Large intestine (tissue), 3 donors: ENCODE data around the gene HNRNPA1. TPM values are rescaled to one million over a fixed set of nuclear protein-coding genes. Genes with fewer than 3 reads are reported as not detected.
A peak's percentile ranks its signal among the peaks of the same experiment; 100 is the strongest.

ENCODE experiments used
- DNase-seq, 2 donors: peaks; one replicate each; pipeline versions ENCODE4 v3.0.0 to v3.0.0-alpha.2; 2013
- H3K27ac ChIP-seq: one replicate; pipeline ENCODE4 v1.5.1; 2013; ENCODE audit warnings: low read length
- H3K27me3 ChIP-seq: 2 replicates; pipeline ENCODE4 v1.6.1; 2013; ENCODE audit warnings: low read length; ENCODE audit not compliant: control insufficient read depth, insufficient read depth
- H3K36me3 ChIP-seq: 2 replicates; pipeline ENCODE4 v1.6.1; 2013; ENCODE audit warnings: low read length; ENCODE audit not compliant: control insufficient read depth, insufficient read depth
- H3K4me1 ChIP-seq: one replicate; pipeline ENCODE4 v1.6.1; 2013; ENCODE audit warnings: low read length; ENCODE audit not compliant: control insufficient read depth, insufficient read depth
- H3K4me3 ChIP-seq: one replicate; pipeline ENCODE4 v1.5.1; 2013; ENCODE audit warnings: low read length
- H3K9me3 ChIP-seq: one replicate; pipeline ENCODE4 v1.6.1; 2013; ENCODE audit warnings: mild to moderate bottlenecking, low read depth, low read length, moderate library complexity; ENCODE audit not compliant: control insufficient read depth
- WGBS: methylation state at CpG from one replicate; pipeline ENCODE4 v1.1.5; 2013; ENCODE audit warnings: low lambda C conversion rate; ENCODE audit not compliant: insufficient coverage; 5-methylcytosine and 5-hydroxymethylcytosine counted together
- polyA plus RNA-seq: library from polyadenylated mRNA; unstranded; fragments of 120-200 nt; gene quantifications from one replicate; pipeline ENCODE4 v1.2.1, GENCODE V29; 2013

HNRNPA1 gene
- polyA plus RNA-seq, 1 donor = 2,413 TPM

GRCh38 chr12:54285150-54286041 is 4.9 kb downstream of the HNRNPA1 start:
- Histone ChIP-seq H3K4me1 (peaks cover 31% of the 10 kb centered on the region), H3K36me3 (peaks cover 62% of the 10 kb centered on the region), H3K4me3 (peak overlapping the region; percentile 17), H3K27ac (peak overlapping the region; percentile 51), H3K9me3 (no peaks in the 10 kb centered on the region), H3K27me3 (no peaks in the 10 kb centered on the region)
- no peak for DNase-seq
- WGBS = 31% methylated on average over 4 of the region's 5 CpGs

GRCh38 chr12:54286042-54287030 is 5.8 kb downstream of the HNRNPA1 start:
- DNase-seq = peak; percentile 29 to 64
- WGBS = 10% methylated on average over 3 of the region's 12 CpGs
- Histone ChIP-seq H3K4me1 (peaks cover 31% of the 10 kb centered on the region), H3K4me3 (no peak overlapping the region), H3K27me3 (no peaks in the 10 kb centered on the region), H3K27ac (peak overlapping the region; percentile 51), H3K36me3 (peaks cover 60% of the 10 kb centered on the region), H3K9me3 (no peaks in the 10 kb centered on the region)

GRCh38 chr12:54287261-54288157 is 7.0 kb downstream of the HNRNPA1 start:
- H3K36me3 ChIP-seq = peaks cover 49% of the 10 kb centered on the region
- peaks cover 31% of the 10 kb centered on the region for H3K4me1 ChIP-seq
- peak overlapping the region; percentile 51 for H3K27ac ChIP-seq
- no peaks in the 10 kb centered on the region for H3K27me3 ChIP-seq
- peak in 1 of 2 donors; percentile 20 for DNase-seq
- no peaks in the 10 kb centered on the region for H3K9me3 ChIP-seq
- H3K4me3 ChIP-seq = no peak overlapping the region
- WGBS = no CpG with 5 or more reads among the region's 8 CpGs

GRCh38 chr12:54292083-54292930 is 11.8 kb downstream of the HNRNPA1 start:
- Histone ChIP-seq H3K9me3 (no peaks in the 10 kb centered on the region), H3K4me3 (no peak overlapping the region), H3K27ac (no peak overlapping the region), H3K36me3 (peaks cover 10% of the 10 kb centered on the region), H3K27me3 (no peaks in the 10 kb centered on the region), H3K4me1 (peaks cover 41% of the 10 kb centered on the region)
- no CpG with 5 or more reads among the region's 30 CpGs for WGBS
- no peak for DNase-seq

- WGBS = no CpG with 5 or more reads among the region's 7 CpGs
- Histone ChIP-seq H3K27me3 (no peaks in the 10 kb centered on the region), H3K4me3 (no peak overlapping the region), H3K27ac (no peak overlapping the region), H3K36me3 (peaks cover 4% of the 10 kb centered on the region), H3K4me1 (peaks cover 35% of the 10 kb centered on the region), H3K9me3 (no peaks in the 10 kb centered on the region)
- DNase-seq = no peak
These were observed 12.4 kb downstream of the HNRNPA1 start for GRCh38 chr12:54292931-54293241.

GRCh38 chr12:54294152-54294952 is 13.8 kb downstream of the HNRNPA1 start:
- H3K4me1 ChIP-seq = peaks cover 30% of the 10 kb centered on the region
- H3K9me3 ChIP-seq = no peaks in the 10 kb centered on the region
- no CpG with 5 or more reads among the region's 9 CpGs for WGBS
- no peaks in the 10 kb centered on the region for H3K36me3 ChIP-seq
- no peak overlapping the region for H3K27ac ChIP-seq
- peaks cover 4% of the 10 kb centered on the region for H3K27me3 ChIP-seq
- DNase-seq = peak; percentile 66 to 75
- no peak overlapping the region for H3K4me3 ChIP-seq

GRCh38 chr12:54294953-54295566 is 14.5 kb downstream of the HNRNPA1 start:
- Histone ChIP-seq H3K4me1 (peaks cover 30% of the 10 kb centered on the region), H3K27me3 (peaks cover 10% of the 10 kb centered on the region), H3K4me3 (no peak overlapping the region), H3K9me3 (no peaks in the 10 kb centered on the region), H3K27ac (peak overlapping the region; percentile 40), H3K36me3 (no peaks in the 10 kb centered on the region)
- DNase-seq = peak in 1 of 2 donors; percentile 17
- no CpG with 5 or more reads among the region's 9 CpGs for WGBS

- no CpG with 5 or more reads among the region's 5 CpGs for WGBS
These were observed 16.0 kb downstream of the HNRNPA1 start for GRCh38 chr12:54296393-54297099.

More at GRCh38 chr12:54296393-54297099, 16.0 kb downstream of the HNRNPA1 start:
- no peaks in the 10 kb centered on the region for H3K36me3 ChIP-seq
- H3K9me3 ChIP-seq = no peaks in the 10 kb centered on the region
- no peak for DNase-seq
- no peak overlapping the region for H3K4me3 ChIP-seq
- H3K27ac ChIP-seq = peak overlapping the region; percentile 32
- peaks cover 20% of the 10 kb centered on the region for H3K27me3 ChIP-seq
- H3K4me1 ChIP-seq = peaks cover 43% of the 10 kb centered on the region
